Measurements from ENCODE around the gene HIVEP3.

Gene HIVEP3

DNA sequence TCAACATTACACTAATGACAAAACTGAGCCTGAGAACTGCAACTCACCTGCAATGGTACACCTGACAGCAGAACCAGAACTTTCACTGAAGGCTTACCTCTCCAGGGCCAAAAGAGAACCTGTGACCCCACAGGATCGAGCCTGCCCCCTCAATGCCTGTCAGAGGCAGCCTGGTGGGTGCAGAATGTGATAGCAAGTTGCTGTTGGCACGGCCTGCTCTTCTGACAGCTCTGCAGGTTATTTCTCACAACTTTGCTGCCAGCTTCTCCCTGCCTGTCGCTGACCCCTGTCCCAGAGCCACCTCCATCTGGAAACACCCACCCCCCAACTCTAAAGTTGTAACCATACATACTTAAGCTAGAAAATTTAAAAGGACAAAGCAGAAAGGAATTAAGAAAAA, 35.2 kb downstream of the HIVEP3 start:
- Histone ChIP-seq H3K4me3 (ENCODE audit: low read length) (no peak overlapping the region), H3F3A (ENCODE audit: insufficient read depth, low read length) (peaks cover 7% of the 10 kb centered on the region; the same call in 1 of the 2 replicates), H2AFZ (ENCODE audit: low read length) (no peak overlapping the region), H3K79me2 (ENCODE audit: low read length) (no peaks in the 10 kb centered on the region), H3K9me2 (replicated peaks; ENCODE audit: insufficient read depth, low read length) (no peaks in the 10 kb centered on the region), H4K20me1 (ENCODE audit: insufficient read depth, low read length) (no peaks in the 10 kb centered on the region), H3K27me3 (replicated peaks; ENCODE audit: insufficient read depth, low read length) (no peaks in the 10 kb centered on the region), H3K4me1 (ENCODE audit: low read length) (peaks cover 27% of the 10 kb centered on the region), H3K27ac (ENCODE audit: low read length) (no peak overlapping the region), H3K4me2 (ENCODE audit: low read depth, low read length) (no peak overlapping the region), H3K9me3 (replicated peaks; ENCODE audit: insufficient read depth, low read length) (no peaks in the 10 kb centered on the region), H3K36me3 (replicated peaks; ENCODE audit: insufficient read depth, low read length) (no peaks in the 10 kb centered on the region), H3K9ac (ENCODE audit: low read length) (no peak overlapping the region)
- no peak for DNase-seq
- no peak for TF ChIP-seq EZH2 (optimal IDR thresholded peaks at IDR 0.05; ENCODE audit: low read depth, low read length)

DNA sequence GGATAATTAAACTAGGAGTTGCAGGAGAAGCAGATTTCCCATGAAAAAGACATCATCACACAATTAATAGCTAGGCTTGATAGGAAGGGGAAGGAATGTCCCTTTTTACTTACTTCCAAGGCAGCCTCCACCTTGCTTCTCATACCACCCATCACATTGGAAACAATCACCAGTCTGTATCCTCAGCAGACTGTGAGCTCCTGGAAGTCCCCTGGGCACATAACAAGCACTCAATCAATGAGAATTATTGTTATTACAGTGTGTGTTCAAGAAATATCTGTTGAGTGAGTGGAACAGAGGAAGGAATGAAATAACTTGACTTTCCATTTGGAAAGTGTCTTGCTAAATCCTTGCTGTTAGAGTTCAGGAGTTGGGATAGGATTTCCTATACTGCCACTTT, 36.2 kb downstream of the HIVEP3 start:
- H3K27me3 ChIP-seq (replicated peaks; ENCODE audit: insufficient read depth, low read length) = no peaks in the 10 kb centered on the region
- H3K36me3 ChIP-seq (replicated peaks; ENCODE audit: insufficient read depth, low read length) = no peaks in the 10 kb centered on the region
- H3K4me3 ChIP-seq (ENCODE audit: low read length) = peak overlapping the region; percentile 23; the same call in 1 of the 2 replicates
- H3K9me3 ChIP-seq (replicated peaks; ENCODE audit: insufficient read depth, low read length) = no peaks in the 10 kb centered on the region
- H3K9me2 ChIP-seq (replicated peaks; ENCODE audit: insufficient read depth, low read length) = no peaks in the 10 kb centered on the region
- H3K9ac ChIP-seq (ENCODE audit: low read length) = peak overlapping the region; percentile 38
- peak overlapping the region; percentile 71 for H3K4me2 ChIP-seq (ENCODE audit: low read depth, low read length)
- TF ChIP-seq EZH2 (optimal IDR thresholded peaks at IDR 0.05; ENCODE audit: low read depth, low read length) (no peak), EZH2phosphoT487 (IDR thresholded peaks at IDR 0.05; ENCODE audit: low read length) (no peak), CTCF (IDR thresholded peaks at IDR 0.05; ENCODE audit: low read length) (no peak)
- no peaks in the 10 kb centered on the region for H4K20me1 ChIP-seq (ENCODE audit: insufficient read depth, low read length)
- peaks cover 12% of the 10 kb centered on the region for H3F3A ChIP-seq (ENCODE audit: insufficient read depth, low read length)
- peak overlapping the region; percentile 62 for H2AFZ ChIP-seq (ENCODE audit: low read length)
- H3K4me1 ChIP-seq (ENCODE audit: low read length) = peaks cover 34% of the 10 kb centered on the region
- H3K27ac ChIP-seq (ENCODE audit: low read length) = peak overlapping the region; percentile 83
- H3K79me2 ChIP-seq (ENCODE audit: low read length) = no peaks in the 10 kb centered on the region
- no peak for DNase-seq

DNA sequence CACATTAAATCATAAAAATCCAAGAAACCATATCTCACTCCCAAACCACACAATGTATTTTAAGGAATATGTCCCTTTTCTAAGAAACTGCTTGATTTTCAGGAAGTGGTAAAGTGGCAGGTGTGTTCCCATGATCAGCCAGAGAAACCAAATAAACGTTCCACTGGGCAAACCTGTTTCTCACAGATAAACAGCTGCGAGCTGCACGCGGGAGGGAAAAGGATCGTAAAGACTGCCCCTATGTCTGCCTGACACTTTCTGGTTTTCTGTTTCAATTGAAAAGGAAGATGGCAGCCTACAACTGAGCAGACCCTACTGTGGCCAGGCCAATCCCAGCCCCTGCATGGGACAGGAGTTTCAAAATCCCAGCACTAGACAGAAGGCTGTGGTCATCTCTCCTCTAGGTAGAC, 36.6 kb downstream of the HIVEP3 start:
- no peak for TF ChIP-seq CTCF (IDR thresholded peaks at IDR 0.05; ENCODE audit: low read length)
- H3K36me3 ChIP-seq (replicated peaks; ENCODE audit: insufficient read depth, low read length) = no peaks in the 10 kb centered on the region
- H3K4me3 ChIP-seq (ENCODE audit: low read length) = peak overlapping the region; percentile 23; the same call in 1 of the 2 replicates
- no peaks in the 10 kb centered on the region for H3K79me2 ChIP-seq (ENCODE audit: low read length)
- H3K27ac ChIP-seq (ENCODE audit: low read length) = peak overlapping the region; percentile 83
- peaks cover 16% of the 10 kb centered on the region for H3F3A ChIP-seq (ENCODE audit: insufficient read depth, low read length)
- H3K9me3 ChIP-seq (replicated peaks; ENCODE audit: insufficient read depth, low read length) = no peaks in the 10 kb centered on the region
- H3K4me1 ChIP-seq (ENCODE audit: low read length) = peaks cover 38% of the 10 kb centered on the region
- no peaks in the 10 kb centered on the region for H3K9me2 ChIP-seq (replicated peaks; ENCODE audit: insufficient read depth, low read length)
- peak overlapping the region; percentile 38 for H3K9ac ChIP-seq (ENCODE audit: low read length)
- no peaks in the 10 kb centered on the region for H3K27me3 ChIP-seq (replicated peaks; ENCODE audit: insufficient read depth, low read length)
- no peaks in the 10 kb centered on the region for H4K20me1 ChIP-seq (ENCODE audit: insufficient read depth, low read length)
- DNase-seq = peak; percentile 69
- H2AFZ ChIP-seq (ENCODE audit: low read length) = peak overlapping the region; percentile 62
- H3K4me2 ChIP-seq (ENCODE audit: low read depth, low read length) = peak overlapping the region; percentile 71

GRCh38 chr1:41880950-41881885, 37.5 kb downstream of the HIVEP3 start:
- Histone ChIP-seq H3K9me3 (replicated peaks; ENCODE audit: insufficient read depth, low read length) (no peaks in the 10 kb centered on the region), H3K79me2 (ENCODE audit: low read length) (no peaks in the 10 kb centered on the region), H3K4me3 (ENCODE audit: low read length) (0 out of 2 replicates have a peak overlapping the region, but pooled peaks have one; percentile 7), H3K36me3 (replicated peaks; ENCODE audit: insufficient read depth, low read length) (no peaks in the 10 kb centered on the region), H3K4me2 (ENCODE audit: low read depth, low read length) (peak overlapping the region; percentile 71), H3K27me3 (replicated peaks; ENCODE audit: insufficient read depth, low read length) (no peaks in the 10 kb centered on the region), H2AFZ (ENCODE audit: low read length) (no peak overlapping the region), H3K27ac (ENCODE audit: low read length) (peak overlapping the region; percentile 83; the same call in 1 of the 2 replicates), H4K20me1 (ENCODE audit: insufficient read depth, low read length) (no peaks in the 10 kb centered on the region), H3K9ac (ENCODE audit: low read length) (peak overlapping the region; percentile 38; the same call in 1 of the 2 replicates), H3F3A (ENCODE audit: insufficient read depth, low read length) (peaks cover 24% of the 10 kb centered on the region), H3K9me2 (replicated peaks; ENCODE audit: insufficient read depth, low read length) (no peaks in the 10 kb centered on the region), H3K4me1 (ENCODE audit: low read length) (peaks cover 45% of the 10 kb centered on the region)
- DNase-seq = no peak
- no peak for TF ChIP-seq EZH2phosphoT487 (IDR thresholded peaks at IDR 0.05; ENCODE audit: low read length)
- no peak for TF ChIP-seq CTCF (IDR thresholded peaks at IDR 0.05; ENCODE audit: low read length)
- TF ChIP-seq EZH2 (optimal IDR thresholded peaks at IDR 0.05; ENCODE audit: low read depth, low read length) = no peak
